Osteoblast (primary cell): ENCODE results near the gene RPL31. TPM values are rescaled to one million over a fixed set of nuclear protein-coding genes. Genes with fewer than 3 reads are reported as not detected.

Experiments
- DNase-seq: peaks from one replicate; pipeline ENCODE4 v3.0.0; 2011; ENCODE audit warnings: low spot score, mixed read lengths; ENCODE audit not compliant: insufficient read length; ENCODE audit errors: missing footprints
- H2AFZ ChIP-seq: 2 replicates; pipeline ENCODE4 v1.6.0; 2011; ENCODE audit warnings: mild to moderate bottlenecking, low read length
- H3K27ac ChIP-seq: 2 replicates; pipeline ENCODE4 v1.5.1; 2011; ENCODE audit warnings: mild to moderate bottlenecking, low read depth, low read length, moderate library complexity
- H3K27me3 ChIP-seq: 2 replicates; pipeline ENCODE4 v1.6.0; 2012; ENCODE audit warnings: mild to moderate bottlenecking, control low read depth, inconsistent platforms, low read length, moderate library complexity; ENCODE audit not compliant: insufficient read depth
- H3K36me3 ChIP-seq: 2 replicates; pipeline ENCODE4 v1.5.1; 2011; ENCODE audit warnings: mild to moderate bottlenecking, low read length, control low read depth, moderate library complexity; ENCODE audit not compliant: insufficient read depth
- H3K4me1 ChIP-seq: 2 replicates; pipeline ENCODE4 v1.5.1; 2011; ENCODE audit warnings: mild to moderate bottlenecking, low read length, control low read depth, moderate library complexity; ENCODE audit not compliant: insufficient read depth
- H3K4me2 ChIP-seq: 2 replicates; pipeline ENCODE4 v1.6.0; 2011; ENCODE audit warnings: mild to moderate bottlenecking, low read length; ENCODE audit not compliant: insufficient read depth
- H3K4me3 ChIP-seq: fragments of 200-600 bp; sonication (generic); 3 replicates; pipeline ENCODE4 v1.5.1; 2012; ENCODE audit warnings: mild to moderate bottlenecking, low read length, inconsistent platforms; ENCODE audit not compliant: insufficient read depth
- H3K79me2 ChIP-seq: 2 replicates; pipeline ENCODE4 v1.6.0; 2012; ENCODE audit warnings: mild to moderate bottlenecking, low read length, control low read depth, inconsistent platforms; ENCODE audit not compliant: insufficient read depth
- H3K9me3 ChIP-seq: 2 replicates; pipeline ENCODE4 v1.5.1; 2011; ENCODE audit warnings: low read depth, low read length, control low read depth
- H4K20me1 ChIP-seq: 2 replicates; pipeline ENCODE4 v1.6.0; 2012; ENCODE audit warnings: mild to moderate bottlenecking, low read length, control low read depth; ENCODE audit not compliant: insufficient read depth
- CTCF ChIP-seq: IDR thresholded peaks from 2 replicates; pipeline ENCODE4 v1.5.1; 2011; ENCODE audit warnings: mild to moderate bottlenecking, low read depth, low read length, moderate library complexity; ENCODE audit errors: extremely low read depth
- total RNA-seq: library from RNA; depleted of rRNA; stranded (reverse); fragments of >200 nt; gene quantifications from 2 replicates; pipeline ENCODE4 v1.2.3, GENCODE V29; 2012

RPL31 gene
- total RNA-seq, 1 donor = 760 TPM

- H3K4me3 ChIP-seq = no peak overlapping the region
- H3K4me1 ChIP-seq = peaks cover 30% of the 10 kb centered on the region
- H3K27ac ChIP-seq = no peak overlapping the region
- H4K20me1 ChIP-seq = peaks cover 36% of the 10 kb centered on the region
- no peak for TF ChIP-seq CTCF
- H3K79me2 ChIP-seq = peaks cover 36% of the 10 kb centered on the region
- H3K27me3 ChIP-seq = no peaks in the 10 kb centered on the region
- H3K9me3 ChIP-seq = no peaks in the 10 kb centered on the region
- peaks cover 73% of the 10 kb centered on the region for H3K36me3 ChIP-seq
- no peak overlapping the region for H2AFZ ChIP-seq
- no peak overlapping the region for H3K4me2 ChIP-seq
- no peak for DNase-seq
These were observed 4.1 kb downstream of the RPL31 start for GRCh38 chr2:101006065-101006715.

GRCh38 chr2:101007415-101008345 is 5.6 kb downstream of the RPL31 start:
- peak overlapping the region; percentile 27 for H3K27ac ChIP-seq
- H3K36me3 ChIP-seq = peaks cover 78% of the 10 kb centered on the region
- no peak for TF ChIP-seq CTCF
- no peaks in the 10 kb centered on the region for H3K27me3 ChIP-seq
- peaks cover 29% of the 10 kb centered on the region for H3K79me2 ChIP-seq
- no peak overlapping the region for H2AFZ ChIP-seq
- peaks cover 33% of the 10 kb centered on the region for H4K20me1 ChIP-seq
- no peak overlapping the region for H3K4me3 ChIP-seq
- H3K4me2 ChIP-seq = no peak overlapping the region
- peaks cover 23% of the 10 kb centered on the region for H3K4me1 ChIP-seq
- DNase-seq = no peak
- no peaks in the 10 kb centered on the region for H3K9me3 ChIP-seq

GRCh38 chr2:101011152-101011551 is 9.1 kb downstream of the RPL31 start:
- H3K4me1 ChIP-seq = no peaks in the 10 kb centered on the region
- peaks cover 61% of the 10 kb centered on the region for H3K36me3 ChIP-seq
- TF ChIP-seq CTCF = no peak
- H3K4me2 ChIP-seq = no peak overlapping the region
- no peak overlapping the region for H2AFZ ChIP-seq
- peaks cover 6% of the 10 kb centered on the region for H3K79me2 ChIP-seq
- H3K27ac ChIP-seq = no peak overlapping the region
- no peak overlapping the region for H3K4me3 ChIP-seq
- H3K27me3 ChIP-seq = no peaks in the 10 kb centered on the region
- no peaks in the 10 kb centered on the region for H3K9me3 ChIP-seq
- no peak for DNase-seq
- H4K20me1 ChIP-seq = peaks cover 12% of the 10 kb centered on the region

DNA sequence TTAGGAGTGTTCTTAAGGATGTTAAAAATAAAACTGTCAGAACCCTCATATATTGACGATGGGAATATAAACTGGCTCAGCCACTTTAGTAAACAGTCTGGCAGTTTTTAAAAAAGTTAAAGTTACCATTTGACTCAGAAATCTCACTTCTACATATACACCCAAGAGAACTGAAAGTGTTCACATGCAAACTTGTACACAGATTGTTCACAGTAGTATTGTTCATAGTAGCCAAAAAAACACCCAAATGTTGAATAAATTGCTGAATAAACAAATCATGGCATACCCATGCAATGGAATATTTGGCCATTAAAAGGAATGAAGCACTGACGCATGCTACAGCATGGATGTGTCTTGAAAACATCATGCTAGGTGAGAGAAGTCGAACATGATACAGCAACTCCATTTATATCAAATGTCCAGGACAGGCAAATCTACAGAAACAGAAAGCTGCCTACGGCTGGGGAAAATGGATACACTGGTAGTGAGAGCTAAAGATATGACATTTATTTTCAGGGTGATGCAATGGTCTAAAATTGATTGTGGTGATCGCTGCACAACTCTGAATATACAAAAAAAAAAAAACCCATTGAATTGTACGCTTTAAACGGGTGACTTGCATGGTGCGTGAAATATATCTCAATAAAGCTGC is 10.1 kb downstream of the RPL31 start:
- H3K4me2 ChIP-seq = no peak overlapping the region
- H3K79me2 ChIP-seq = peaks cover 6% of the 10 kb centered on the region
- H3K27ac ChIP-seq = no peak overlapping the region
- no peak for TF ChIP-seq CTCF
- no peak for DNase-seq
- no peaks in the 10 kb centered on the region for H3K4me1 ChIP-seq
- peaks cover 12% of the 10 kb centered on the region for H4K20me1 ChIP-seq
- H3K9me3 ChIP-seq = no peaks in the 10 kb centered on the region
- H2AFZ ChIP-seq = no peak overlapping the region
- H3K27me3 ChIP-seq = no peaks in the 10 kb centered on the region
- H3K4me3 ChIP-seq = no peak overlapping the region
- peaks cover 51% of the 10 kb centered on the region for H3K36me3 ChIP-seq
